H9 (cell line): ENCODE results near the gene SPEG. TPM values are rescaled to one million over a fixed set of nuclear protein-coding genes. Genes with fewer than 3 reads are reported as not detected.
"Not testable (repeated sequence)": the region's sequence is repeated elsewhere in the genome, so short reads cannot be mapped to it uniquely, and the experiment has no call there.

ENCODE experiments used
- DNase-seq: peaks from one replicate; pipeline ENCODE4 v3.0.0-alpha.2; 2017
- H2AFZ ChIP-seq: one replicate; pipeline ENCODE4 v1.6.1; 2013; ENCODE audit warnings: mild to moderate bottlenecking, low read length, control low read depth, moderate library complexity
- H2AK5ac ChIP-seq: 2 replicates; pipeline ENCODE4 v1.6.1; 2013; ENCODE audit warnings: low read length, control low read depth, mixed read lengths; ENCODE audit not compliant: insufficient read length
- H2BK120ac ChIP-seq: one replicate; pipeline ENCODE4 v1.6.1; 2013; ENCODE audit warnings: low read depth, mild to moderate bottlenecking, low read length, control low read depth, inconsistent platforms; ENCODE audit not compliant: poor library complexity, severe bottlenecking
- H2BK12ac ChIP-seq: 2 replicates; pipeline ENCODE4 v1.6.1; 2013; ENCODE audit warnings: low read length, control low read depth, mixed read lengths, low read depth; ENCODE audit not compliant: insufficient read length
- H2BK15ac ChIP-seq: 2 replicates; pipeline ENCODE4 v1.6.1; 2013; ENCODE audit warnings: low read depth, low read length, control low read depth
- H2BK20ac ChIP-seq: one replicate; pipeline ENCODE4 v1.6.1; 2013; ENCODE audit warnings: low read depth, mild to moderate bottlenecking, low read length, control low read depth, inconsistent platforms; ENCODE audit not compliant: poor library complexity, severe bottlenecking
- H2BK5ac ChIP-seq: 2 replicates; pipeline ENCODE4 v1.6.1; 2013; ENCODE audit warnings: low read length, control low read depth, mixed read lengths; ENCODE audit not compliant: insufficient read length
- H3K14ac ChIP-seq: 2 replicates; pipeline ENCODE4 v1.6.1; 2013; ENCODE audit warnings: low read length, control low read depth; ENCODE audit not compliant: insufficient read depth
- H3K18ac ChIP-seq: 2 replicates; pipeline ENCODE4 v1.6.1; 2013; ENCODE audit warnings: low read depth, mild to moderate bottlenecking, mixed read lengths, low read length, control low read depth; ENCODE audit not compliant: insufficient read length
- H3K23ac ChIP-seq: 2 replicates; pipeline ENCODE4 v1.6.1; 2013; ENCODE audit warnings: low read length, control low read depth, mixed read lengths, low read depth; ENCODE audit not compliant: insufficient read length
- H3K23me2 ChIP-seq: 2 replicates; pipeline ENCODE4 v1.6.1; 2013; ENCODE audit warnings: low read depth, mild to moderate bottlenecking, mixed read lengths, low read length, control low read depth; ENCODE audit not compliant: insufficient read length, poor library complexity, severe bottlenecking
- H3K27ac ChIP-seq: 2 replicates; pipeline ENCODE4 v1.5.1; 2013; ENCODE audit warnings: low read length, control low read depth, mixed read lengths, low read depth; ENCODE audit not compliant: insufficient read length
- H3K27me3 ChIP-seq: 2 replicates; pipeline ENCODE4 v1.6.1; 2013; ENCODE audit warnings: low read length, control low read depth, inconsistent platforms; ENCODE audit not compliant: insufficient read depth
- H3K4ac ChIP-seq: 2 replicates; pipeline ENCODE4 v1.6.1; 2013; ENCODE audit warnings: low read depth, mild to moderate bottlenecking, control low read depth, inconsistent platforms, low read length, moderate library complexity
- H3K4me1 ChIP-seq: 2 replicates; pipeline ENCODE4 v1.6.1; 2013; ENCODE audit warnings: low read length, control low read depth, inconsistent platforms; ENCODE audit not compliant: insufficient read depth
- H3K4me2 ChIP-seq: 2 replicates; pipeline ENCODE4 v1.6.1; 2013; ENCODE audit warnings: low read length, control low read depth, mixed read lengths; ENCODE audit not compliant: insufficient read length, insufficient read depth
- H3K56ac ChIP-seq: 2 replicates; pipeline ENCODE4 v1.6.1; 2013; ENCODE audit warnings: low read depth, mild to moderate bottlenecking, mixed read lengths, low read length, control low read depth; ENCODE audit not compliant: insufficient read length
- H3K79me1 ChIP-seq: 2 replicates; pipeline ENCODE4 v1.6.1; 2013; ENCODE audit warnings: low read depth, mild to moderate bottlenecking, moderate library complexity, low read length, control low read depth, inconsistent platforms; ENCODE audit not compliant: insufficient read depth, poor library complexity, severe bottlenecking
- H3K79me2 ChIP-seq: 2 replicates; pipeline ENCODE4 v1.6.1; 2013; ENCODE audit warnings: low read length, control low read depth, inconsistent platforms; ENCODE audit not compliant: insufficient read depth
- H3K9ac ChIP-seq: 2 replicates; pipeline ENCODE4 v1.6.1; 2013; ENCODE audit warnings: low read length, control low read depth, mixed read lengths; ENCODE audit not compliant: insufficient read length; ENCODE audit errors: extremely low read depth
- H3K9me3 ChIP-seq: one replicate; pipeline ENCODE4 v1.6.1; 2013; ENCODE audit warnings: low read depth, low read length, inconsistent platforms; ENCODE audit not compliant: control insufficient read depth
- H3T11ph ChIP-seq: one replicate; pipeline ENCODE4 v1.6.1; 2013; ENCODE audit warnings: mild to moderate bottlenecking, low read length, control low read depth, inconsistent platforms
- H4K20me1 ChIP-seq: one replicate; pipeline ENCODE4 v1.6.1; 2013; ENCODE audit not compliant: control insufficient read depth, insufficient read length, insufficient read depth
- H4K5ac ChIP-seq: 2 replicates; pipeline ENCODE4 v1.6.1; 2013; ENCODE audit warnings: low read depth, mild to moderate bottlenecking, mixed read lengths, low read length, control low read depth; ENCODE audit not compliant: insufficient read length
- H4K8ac ChIP-seq: replicated peaks from 2 replicates; pipeline ENCODE4 v1.6.1; 2013; ENCODE audit warnings: low read length, control low read depth, mixed read lengths, low read depth; ENCODE audit not compliant: insufficient read length
- H4K91ac ChIP-seq: 2 replicates; pipeline ENCODE4 v1.6.1; 2013; ENCODE audit warnings: low read depth, mild to moderate bottlenecking, moderate library complexity, mixed read lengths, low read length, control low read depth; ENCODE audit not compliant: insufficient read length
- H3K27ac Mint-ChIP-seq, 3 experiments: 2 replicates in 2 of 3; 3 replicates in 1 of 3; pipeline ENCODE4 v1.8.0; 2020 to 2021; ENCODE audit warnings: mixed read lengths in 3 of 3, mild to moderate bottlenecking in 1 of 3, moderate library complexity in 1 of 3
- H3K27me3 Mint-ChIP-seq: 2 replicates; pipeline ENCODE4 v1.8.0; 2021; ENCODE audit warnings: low read depth, mild to moderate bottlenecking, moderate library complexity, mixed read lengths
- H3K36me3 Mint-ChIP-seq, 3 experiments: 2 replicates in 2 of 3; 3 replicates in 1 of 3; pipeline ENCODE4 v1.8.0; 2020 to 2021; ENCODE audit warnings: low read depth in 3 of 3, mixed read lengths in 3 of 3; ENCODE audit not compliant: insufficient read depth in 1 of 3
- H3K4me1 Mint-ChIP-seq, 2 experiments: 2 replicates each; pipeline ENCODE4 v1.8.0; 2020; ENCODE audit warnings: mixed read lengths in 2 of 2
- H3K4me3 Mint-ChIP-seq, 2 experiments: 2 replicates in 1 of 2; 3 replicates in 1 of 2; pipeline ENCODE4 v1.8.0; 2020 to 2021; ENCODE audit warnings: mild to moderate bottlenecking in 2 of 2, mixed read lengths in 2 of 2, moderate library complexity in 1 of 2
- H3K9me3 Mint-ChIP-seq, 2 experiments: 2 replicates in 1 of 2; 3 replicates in 1 of 2; pipeline ENCODE4 v1.8.0; 2020; ENCODE audit warnings: mild to moderate bottlenecking in 2 of 2, mixed read lengths in 2 of 2, moderate library complexity in 1 of 2
- WGBS: extraction: QIAGEN DNeasy Blood & Tissue Kit; methylation state at CpG from one replicate; pipeline ENCODE4 v1.1.7; 2013; ENCODE audit warnings: missing lambda C conversion rate, low lambda C conversion rate, mixed read lengths; ENCODE audit not compliant: insufficient read length; ENCODE audit errors: extremely low coverage; 5-methylcytosine and 5-hydroxymethylcytosine counted together
- total RNA-seq: library from RNA; stranded (reverse); gene quantifications from 2 replicates; pipeline ENCODE4 v1.2.1, GENCODE V29; 2021
- TF ChIP-seq, protein P1 (sequence below): fragments of 200-600 bp; sonication (generic); conservative IDR thresholded peaks from 3 replicates; pipeline ENCODE4 v1.8.0; 2021; ENCODE audit warnings: antibody characterized with exemption, mild to moderate bottlenecking

The SPEG gene
- total RNA-seq, 1 experiment from 2014 or later = 23.7 TPM

DNA sequence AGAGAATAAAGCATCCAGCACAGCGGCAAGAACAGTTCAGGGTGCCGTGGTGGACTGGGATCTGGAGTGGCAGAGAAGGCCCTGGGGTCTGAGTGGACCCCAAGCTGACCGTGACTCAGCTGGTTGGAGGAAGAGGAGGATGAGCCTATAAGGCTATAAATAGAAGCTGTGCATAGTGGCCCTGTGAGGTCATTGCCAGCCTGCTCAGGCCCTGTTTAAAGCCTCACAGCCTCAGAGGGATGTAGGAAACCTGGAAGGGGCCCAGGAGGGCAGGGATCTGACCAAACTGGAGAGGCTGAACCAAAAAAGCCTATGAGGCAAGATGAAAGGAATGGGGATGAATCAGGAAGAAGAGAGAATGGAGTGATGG, 27.8 kb upstream of the SPEG start:
- H3K79me2 ChIP-seq = no peaks in the 10 kb centered on the region
- no peak overlapping the region for H3K23ac ChIP-seq
- Mint-ChIP-seq H3K27me3 (peaks cover 6% of the 10 kb centered on the region), H3K27ac (no peak overlapping the region), H3K9me3 (peaks cover 0 to 2% of the 10 kb centered on the region in 2 experiments; a peak in 3 of 5 replicates), H3K4me1 (peaks cover 19 to 31% of the 10 kb centered on the region in 2 experiments), H3K36me3 (no peaks in the 10 kb centered on the region), H3K4me3 (no peak overlapping the region)
- H3K23me2 ChIP-seq = no peaks in the 10 kb centered on the region
- WGBS = no CpG with 5 or more reads among the region's 3 CpGs
- H3K4me2 ChIP-seq = no peak overlapping the region
- H3K9ac ChIP-seq = no peak overlapping the region
- no peak overlapping the region for H2BK120ac ChIP-seq
- no peak overlapping the region for H2BK12ac ChIP-seq
- no peaks in the 10 kb centered on the region for H3K9me3 ChIP-seq
- no peak overlapping the region for H2BK5ac ChIP-seq
- no peak overlapping the region for H4K91ac ChIP-seq
- H2AK5ac ChIP-seq = no peak overlapping the region
- H3K27ac ChIP-seq = no peak overlapping the region
- H3K27me3 ChIP-seq = no peaks in the 10 kb centered on the region
- no peak overlapping the region for H2AFZ ChIP-seq
- no peak for DNase-seq
- no peak overlapping the region for H2BK15ac ChIP-seq
- no peak overlapping the region for H3K18ac ChIP-seq
- no peak overlapping the region for H3T11ph ChIP-seq
- no peak overlapping the region for H2BK20ac ChIP-seq
- no peak overlapping the region for H4K5ac ChIP-seq
- TF ChIP-seq, protein P1, sequence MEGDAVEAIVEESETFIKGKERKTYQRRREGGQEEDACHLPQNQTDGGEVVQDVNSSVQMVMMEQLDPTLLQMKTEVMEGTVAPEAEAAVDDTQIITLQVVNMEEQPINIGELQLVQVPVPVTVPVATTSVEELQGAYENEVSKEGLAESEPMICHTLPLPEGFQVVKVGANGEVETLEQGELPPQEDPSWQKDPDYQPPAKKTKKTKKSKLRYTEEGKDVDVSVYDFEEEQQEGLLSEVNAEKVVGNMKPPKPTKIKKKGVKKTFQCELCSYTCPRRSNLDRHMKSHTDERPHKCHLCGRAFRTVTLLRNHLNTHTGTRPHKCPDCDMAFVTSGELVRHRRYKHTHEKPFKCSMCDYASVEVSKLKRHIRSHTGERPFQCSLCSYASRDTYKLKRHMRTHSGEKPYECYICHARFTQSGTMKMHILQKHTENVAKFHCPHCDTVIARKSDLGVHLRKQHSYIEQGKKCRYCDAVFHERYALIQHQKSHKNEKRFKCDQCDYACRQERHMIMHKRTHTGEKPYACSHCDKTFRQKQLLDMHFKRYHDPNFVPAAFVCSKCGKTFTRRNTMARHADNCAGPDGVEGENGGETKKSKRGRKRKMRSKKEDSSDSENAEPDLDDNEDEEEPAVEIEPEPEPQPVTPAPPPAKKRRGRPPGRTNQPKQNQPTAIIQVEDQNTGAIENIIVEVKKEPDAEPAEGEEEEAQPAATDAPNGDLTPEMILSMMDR = no peak
- no peak overlapping the region for H3K56ac ChIP-seq
- H3K4me1 ChIP-seq = no peaks in the 10 kb centered on the region
- no peak overlapping the region for H3K14ac ChIP-seq
- H3K79me1 ChIP-seq = no peaks in the 10 kb centered on the region
- H3K4ac ChIP-seq = no peak overlapping the region
- no peaks in the 10 kb centered on the region for H4K20me1 ChIP-seq
- H4K8ac ChIP-seq = no peak overlapping the region

GRCh38 chr2:219407343-219407742, 27.3 kb upstream of the SPEG start:
- H3K9me3 ChIP-seq, H3K9me3 Mint-ChIP-seq, DNase-seq, H3K4me2 ChIP-seq, H3K79me1 ChIP-seq, H2AK5ac ChIP-seq, H2BK20ac ChIP-seq, H4K8ac ChIP-seq, H3K4me1 ChIP-seq, H3K23me2 ChIP-seq, H3K36me3 Mint-ChIP-seq, H2BK12ac ChIP-seq, H3K4ac ChIP-seq, H3K79me2 ChIP-seq, H3K56ac ChIP-seq, H3K18ac ChIP-seq, H3K27me3 ChIP-seq, H2BK5ac ChIP-seq, H3K4me3 Mint-ChIP-seq, H2BK15ac ChIP-seq, H2AFZ ChIP-seq, H3K27ac ChIP-seq, H4K91ac ChIP-seq, H3K27me3 Mint-ChIP-seq, H4K5ac ChIP-seq, H3T11ph ChIP-seq, H3K9ac ChIP-seq, H3K27ac Mint-ChIP-seq, H3K23ac ChIP-seq, H2BK120ac ChIP-seq, H4K20me1 ChIP-seq, H3K14ac ChIP-seq: not testable (repeated sequence)
- peaks cover 15 to 26% of the 10 kb centered on the region in 2 experiments for H3K4me1 Mint-ChIP-seq
- WGBS = no CpG with 5 or more reads among the region's 5 CpGs
